NOMO-1 treated with DMSO at 0.1 percent for 48 hours (cell line): ENCODE measurements around the gene RIF1.
A peak's percentile ranks its signal among the peaks of the same experiment; 100 is the strongest.

Source experiments
- DNase-seq: peaks from one replicate; lab custom pipeline; 2025; ENCODE audit not compliant: unreplicated experiment; lab: John Stamatoyannopoulos, UW

RIF1 gene

DNA sequence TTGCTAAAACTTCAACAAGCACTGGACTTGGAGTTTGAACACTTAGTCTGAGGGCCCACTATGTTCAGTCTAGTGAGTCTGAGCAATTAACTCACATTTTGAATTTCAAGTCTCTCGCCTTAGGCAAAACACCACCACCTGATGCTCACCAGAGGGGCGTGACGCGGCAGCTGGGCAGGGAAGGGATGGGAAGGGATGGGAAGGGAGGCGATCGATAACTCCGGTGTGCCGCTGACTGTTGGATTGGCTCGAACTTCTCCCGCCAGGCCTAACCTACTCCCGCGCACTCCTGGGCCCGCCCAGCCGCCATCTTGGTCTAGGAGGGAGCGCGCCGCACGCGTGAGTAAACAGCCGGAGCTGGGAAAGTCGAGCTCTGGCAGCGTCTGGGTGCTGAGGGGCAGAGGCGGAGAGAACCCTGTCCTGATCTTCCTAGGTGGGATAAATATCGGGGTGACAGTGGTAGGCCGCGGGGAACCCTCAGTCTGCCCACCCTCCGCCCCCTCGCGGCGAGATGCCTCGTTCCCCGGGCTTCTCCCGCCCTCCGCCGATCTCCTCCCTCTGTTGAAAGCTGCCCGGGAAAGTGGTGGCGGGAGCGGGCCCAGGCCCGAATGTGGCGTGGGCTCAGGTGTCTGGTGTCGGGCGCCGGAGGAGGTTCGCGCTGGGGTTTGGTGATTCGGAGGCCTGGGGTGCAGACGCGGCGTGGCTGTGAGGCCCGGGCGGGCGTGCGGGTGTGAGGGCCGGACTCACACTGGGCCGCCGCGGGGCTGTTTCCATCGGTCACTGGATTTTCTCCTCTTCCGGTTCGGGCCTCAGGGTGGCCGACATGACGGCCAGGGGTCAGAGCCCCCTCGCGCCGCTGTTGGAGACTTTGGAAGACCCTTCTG, at the start of gene RIF1:
Gene RIF1 (plus strand): TSS at position 302 of the 884 bp plus-strand sequence. CDS start 522 bp downstream, at position 824.
- DNase-seq = peak; percentile 87

DNA sequence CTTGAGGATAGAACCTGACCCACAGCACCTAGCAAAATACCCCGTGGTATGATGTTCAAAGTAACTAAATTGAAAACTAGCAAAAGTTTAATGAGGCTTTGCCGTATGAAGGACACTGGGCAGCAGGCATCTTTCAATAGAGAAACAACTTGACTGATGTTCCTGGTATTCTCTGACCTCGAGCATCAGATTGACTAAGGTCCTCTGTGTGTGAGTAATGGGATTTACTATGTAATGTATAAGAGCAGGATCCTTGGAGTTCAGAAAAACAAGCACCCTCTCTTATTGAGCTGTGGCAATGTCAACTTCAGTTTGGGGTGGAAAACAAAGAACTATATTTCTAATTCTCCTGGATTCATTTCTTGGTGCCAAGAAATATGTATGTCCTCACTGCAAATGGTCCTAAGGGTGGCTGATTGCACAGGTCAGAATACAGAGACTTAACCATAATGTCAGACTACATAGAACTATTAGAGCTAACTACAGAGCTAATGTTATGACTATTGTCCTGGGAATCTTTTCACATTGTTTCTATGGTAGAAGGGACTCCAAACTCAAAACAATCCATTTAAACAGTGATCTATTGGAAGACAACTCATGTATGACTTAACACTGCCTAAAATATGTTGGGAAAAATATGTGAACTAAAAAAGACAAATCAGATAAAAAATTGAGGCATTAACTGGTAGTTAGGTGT, 47.9 kb upstream of the RIF1 start:
- no peak for DNase-seq

DNA sequence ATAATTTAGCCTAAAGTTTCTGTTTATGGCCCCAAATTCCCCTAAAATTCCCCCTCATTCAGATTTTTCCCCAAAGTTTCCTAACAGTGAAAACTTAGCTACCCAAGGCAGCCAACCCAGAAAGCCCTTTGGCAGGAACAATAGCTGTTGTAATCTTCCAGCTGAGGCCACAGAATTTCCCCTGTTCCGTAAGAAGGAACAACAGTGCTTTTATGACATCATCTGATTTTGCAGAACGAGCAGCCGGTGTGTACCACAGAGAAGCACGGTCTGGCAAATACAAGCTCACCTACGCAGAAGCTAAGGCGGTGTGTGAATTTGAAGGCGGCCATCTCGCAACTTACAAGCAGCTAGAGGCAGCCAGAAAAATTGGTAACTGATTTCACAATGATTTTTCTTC, 46.0 kb upstream of the RIF1 start:
- DNase-seq = peak; percentile 64

- no peak for DNase-seq
Measured at GRCh38 chr2:151367571-151367970, 42.1 kb upstream of the RIF1 start.

GRCh38 chr2:151374436-151374835, 35.3 kb upstream of the RIF1 start:
- no peak for DNase-seq

- no peak for DNase-seq
Measured at GRCh38 chr2:151379169-151379568, 30.5 kb upstream of the RIF1 start.

DNA sequence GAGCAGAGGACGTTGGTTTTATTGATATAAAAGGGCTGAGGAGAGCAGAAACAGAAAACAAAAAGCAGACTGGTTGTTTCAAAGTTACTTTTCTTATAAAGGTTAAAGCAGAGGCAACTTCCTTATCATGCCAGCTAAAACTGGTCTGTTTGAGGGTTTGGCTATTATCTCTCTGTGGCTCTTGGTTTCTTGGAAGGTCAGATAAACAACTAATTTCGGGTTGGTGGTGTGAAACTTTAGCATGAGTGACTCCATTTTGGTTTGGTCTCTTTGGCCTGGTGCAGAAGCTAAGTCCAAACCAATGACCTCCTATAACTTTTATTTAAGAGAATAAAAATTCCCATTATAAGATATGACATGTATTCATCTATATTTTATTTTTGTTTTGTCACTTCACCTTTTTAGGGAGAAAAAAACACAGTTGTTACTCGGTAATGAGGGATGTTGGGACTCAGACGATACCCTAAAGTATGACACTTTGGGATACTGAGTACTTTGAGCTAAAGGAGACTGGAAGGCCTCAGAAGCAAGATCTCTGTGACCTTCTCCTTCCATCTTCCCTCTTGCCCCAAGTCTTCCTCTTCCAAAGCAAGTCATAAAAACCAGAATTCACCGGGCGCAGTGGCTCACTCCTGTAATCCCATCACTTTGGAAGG, 29.0 kb upstream of the RIF1 start:
- DNase-seq = no peak

DNA sequence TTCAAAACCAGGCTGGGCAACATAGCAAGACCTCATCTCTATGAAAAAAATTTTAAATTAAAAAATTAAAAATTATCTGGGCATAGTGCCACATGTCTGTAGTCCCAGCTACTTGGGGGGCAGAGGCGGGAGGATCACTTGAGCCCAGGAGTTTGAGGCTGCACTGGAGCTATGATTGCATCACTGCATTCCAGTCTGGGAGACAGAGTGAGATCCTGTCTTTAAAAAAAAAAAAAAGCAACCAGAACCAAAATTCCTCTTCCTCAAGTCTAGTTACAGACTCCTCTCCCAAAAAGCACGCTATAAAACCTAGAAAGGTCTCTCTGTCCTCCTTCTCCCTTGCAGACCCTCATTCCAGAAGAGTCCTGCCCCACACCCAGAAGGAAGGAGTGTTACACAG, 28.4 kb upstream of the RIF1 start:
- no peak for DNase-seq

DNA sequence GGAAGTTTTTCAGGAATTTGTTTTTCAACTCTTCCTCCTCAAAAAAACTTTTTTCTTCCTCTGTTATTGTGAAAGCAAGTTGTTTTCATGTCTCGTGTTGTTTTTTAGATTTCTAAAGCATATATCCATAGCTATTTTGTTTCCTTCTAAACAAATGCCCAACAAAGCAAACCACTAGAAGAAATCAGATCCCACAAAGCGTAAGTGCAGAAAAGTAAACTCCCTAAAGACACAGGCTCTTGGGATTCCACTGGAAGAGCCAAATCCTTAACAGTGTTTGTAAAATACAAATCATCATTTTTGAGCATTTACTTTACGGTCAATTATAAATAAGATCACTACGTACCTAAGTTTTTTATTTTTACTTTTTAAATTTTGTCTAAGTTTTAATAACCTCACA, 21.7 kb upstream of the RIF1 start:
- DNase-seq = no peak

DNA sequence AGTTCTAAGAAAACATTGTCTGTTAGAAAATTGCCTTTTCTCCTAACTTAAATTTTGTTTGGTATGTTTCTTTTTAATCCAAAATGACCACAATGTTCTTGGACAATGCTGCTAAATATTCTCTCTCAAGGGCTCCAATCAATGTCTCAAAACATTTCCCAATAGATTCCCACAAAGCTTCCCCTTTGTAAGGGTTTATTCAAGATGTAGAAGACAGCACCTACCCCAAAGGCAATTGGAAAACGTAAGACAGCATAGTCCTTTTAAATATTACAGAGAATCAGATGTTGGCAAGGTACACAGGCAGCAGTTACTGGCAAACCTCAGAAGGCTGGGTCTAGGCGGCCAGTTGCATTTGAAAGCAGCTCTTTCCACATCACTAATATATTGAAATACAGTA, 18.3 kb upstream of the RIF1 start:
- DNase-seq = no peak

DNA sequence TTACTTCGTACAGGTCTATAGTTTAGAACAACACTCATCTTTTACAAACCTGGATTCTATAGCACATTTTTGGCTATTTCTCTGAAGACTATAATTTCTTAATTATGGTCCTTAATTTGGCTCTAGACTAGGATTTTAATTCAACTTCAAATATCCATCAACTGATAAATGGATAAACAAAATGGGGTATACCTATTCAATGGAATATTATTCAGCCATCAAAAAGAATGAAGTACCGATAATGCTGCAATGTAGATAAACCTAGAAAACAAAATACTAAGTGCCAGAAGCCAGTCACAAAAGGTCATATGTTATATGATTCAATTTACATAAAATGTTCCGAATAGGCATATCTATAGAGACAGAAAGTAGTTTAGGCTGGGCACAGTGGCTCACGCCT, 15.2 kb upstream of the RIF1 start:
- no peak for DNase-seq

- no peak for DNase-seq
Measured at GRCh38 chr2:151395509-151396374, 14.0 kb upstream of the RIF1 start.

- no peak for DNase-seq
Measured at GRCh38 chr2:151399981-151400380, 9.7 kb upstream of the RIF1 start.

DNA sequence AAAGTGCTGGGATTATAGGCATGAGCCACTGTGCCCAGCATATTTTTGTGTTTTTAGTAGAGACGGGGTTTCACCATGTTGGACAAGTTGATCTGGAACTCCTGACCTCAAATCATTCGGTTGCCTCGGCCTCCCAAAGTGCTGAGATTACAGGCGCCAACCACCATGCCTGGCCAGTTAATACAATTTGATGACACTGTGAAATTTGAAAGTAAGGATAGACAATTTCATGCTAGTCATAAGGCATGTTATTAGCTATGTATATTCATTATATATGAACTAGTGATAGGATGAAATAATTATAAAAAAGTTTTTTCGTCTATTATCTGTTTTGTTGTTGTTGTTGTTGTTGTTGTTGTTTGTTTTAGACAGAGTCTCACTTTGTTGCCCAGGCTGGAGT, 8.6 kb upstream of the RIF1 start:
- DNase-seq = no peak

DNA sequence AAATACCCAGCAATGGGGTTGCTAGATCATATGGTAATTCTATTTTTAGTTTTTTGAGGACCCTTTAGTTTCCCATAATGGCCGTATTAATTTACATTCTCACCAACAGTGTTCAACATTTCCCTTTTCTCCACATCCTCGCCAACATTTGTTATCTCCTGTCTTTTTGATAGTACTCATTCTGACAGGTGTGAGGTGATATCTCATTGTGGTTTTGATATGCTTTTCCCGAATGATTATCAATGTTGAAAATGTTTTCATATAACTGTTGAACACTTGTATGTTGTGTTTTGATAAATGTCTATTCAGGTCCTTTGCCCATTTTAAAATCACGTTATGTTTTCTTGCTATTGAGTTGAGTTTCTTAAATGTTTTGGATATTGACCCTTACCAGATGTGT, 5.8 kb upstream of the RIF1 start:
- no peak for DNase-seq

- DNase-seq = no peak
Measured at GRCh38 chr2:151405376-151405775, 4.3 kb upstream of the RIF1 start.

DNA sequence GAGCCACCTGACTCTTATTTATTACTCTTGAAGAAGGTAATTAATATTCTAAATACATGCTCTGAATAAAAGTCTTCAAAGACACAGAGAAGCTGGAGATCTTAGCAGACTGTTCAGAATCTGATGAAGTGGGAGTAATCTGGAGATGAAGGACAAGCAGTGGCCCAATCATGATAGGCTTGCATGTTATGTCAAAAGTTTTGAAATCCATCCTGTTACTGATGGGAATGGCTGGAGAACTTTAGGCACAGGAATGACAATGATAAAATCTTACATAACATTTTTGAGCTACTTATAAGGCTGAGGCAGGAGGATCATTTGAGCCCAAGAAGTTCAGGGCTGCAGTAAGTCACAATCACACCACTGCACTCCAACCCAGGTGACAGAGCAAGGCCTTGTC, 2.4 kb upstream of the RIF1 start:
- no peak for DNase-seq

DNA sequence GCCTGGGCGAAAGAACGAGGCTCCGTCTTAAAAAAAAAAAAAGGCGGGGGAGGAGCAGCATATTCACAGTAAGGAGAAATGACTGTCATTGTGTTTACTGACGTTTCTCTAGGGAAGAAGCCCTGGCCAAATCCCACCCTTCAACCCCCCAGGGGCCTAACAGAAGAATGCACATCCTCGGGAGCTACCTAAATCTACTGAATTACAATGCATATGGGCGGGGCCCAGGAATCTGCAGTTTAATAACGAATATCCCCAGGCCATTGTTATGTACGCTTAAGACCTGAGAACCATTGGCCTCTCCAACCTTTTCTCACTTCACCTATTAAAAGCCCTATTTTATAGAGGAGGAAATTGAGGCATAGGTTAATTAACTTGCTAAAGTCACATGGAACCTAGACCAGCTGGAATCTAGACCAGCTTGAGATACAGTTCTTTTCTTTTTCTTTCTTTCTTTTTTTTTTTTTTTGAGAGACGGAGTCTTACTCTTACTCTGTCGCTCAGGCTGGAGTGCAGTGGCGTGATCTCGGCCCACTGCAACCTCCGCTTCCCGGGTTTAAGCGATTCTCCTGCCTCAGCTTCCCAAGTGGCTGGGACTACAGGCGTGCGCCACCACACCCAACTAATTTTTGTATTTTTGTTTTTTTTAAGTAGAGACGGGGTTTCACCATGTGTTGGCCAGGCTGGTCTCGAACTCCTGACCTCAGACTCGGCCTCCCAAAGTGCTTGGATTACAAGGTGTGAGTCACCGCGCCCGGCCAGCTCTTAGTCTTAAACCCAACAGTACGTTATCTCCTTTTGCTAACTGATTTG, 708 bp upstream of the RIF1 start:
- DNase-seq = no peak

DNA sequence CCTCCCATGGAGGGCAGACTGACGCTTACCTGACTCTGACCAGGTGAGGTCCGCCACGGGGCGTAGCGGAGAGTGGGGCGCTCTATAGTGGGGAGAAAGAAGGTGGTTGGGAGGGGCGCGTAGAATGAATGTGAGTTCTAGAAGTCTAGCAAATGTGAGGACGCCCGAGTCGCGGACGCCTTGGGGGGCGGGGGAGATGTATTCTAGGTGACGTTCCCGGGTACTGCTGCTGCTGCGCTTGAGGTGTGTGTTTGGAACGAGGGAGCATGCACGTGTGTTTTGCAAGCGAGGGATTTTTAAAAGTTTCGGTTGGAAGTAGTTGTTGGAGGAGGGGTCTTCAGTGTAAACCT, 758 bp downstream of the RIF1 start:
- DNase-seq = peak; percentile 4

DNA sequence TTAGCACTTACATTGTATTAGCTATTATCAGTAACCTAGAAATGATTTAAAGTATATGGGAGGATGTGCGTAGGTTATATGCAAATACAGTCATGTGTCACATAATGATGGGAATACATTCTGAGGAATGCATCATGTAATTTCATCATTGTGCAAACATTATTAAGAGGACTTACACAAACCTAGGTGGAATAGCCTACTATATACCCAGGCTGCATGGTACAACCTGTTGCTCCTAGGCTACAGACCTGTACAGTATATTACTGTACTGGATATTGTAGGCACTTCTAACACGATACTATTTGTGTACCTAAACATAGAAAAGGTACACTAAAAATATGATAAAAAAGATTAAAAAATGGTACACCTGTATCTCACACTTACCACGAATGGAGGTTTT, 7.9 kb downstream of the RIF1 start:
- no peak for DNase-seq
